H1 (cell line): ENCODE data around the gene DCN. TPM values are rescaled to one million over a fixed set of nuclear protein-coding genes. Genes with fewer than 3 reads are reported as not detected.

Experiments used
- CTCF ChIA-PET: fragments of 300-600 bp; sonication (Branson Sonifier 250); formaldehyde crosslinking; loops from one replicate; lab custom pipeline; 2021; ENCODE audit not compliant: partially characterized antibody; lab: Charles Lee
- POLR2A ChIA-PET: fragments of 300-600 bp; sonication (Branson Sonifier 250); formaldehyde crosslinking; loops from one replicate; lab custom pipeline; 2021; ENCODE audit warnings: inconsistent platforms; ENCODE audit not compliant: partially characterized antibody; lab: Charles Lee
- DNase-seq, 2 experiments: peaks; one replicate each; pipeline versions ENCODE4 v3.0.0 to v3.0.0-alpha.2; 2010 to 2022; ENCODE audit warnings: low spot score in 2 of 2, low read depth in 1 of 2, mixed read lengths in 1 of 2
- FAIRE-seq: peaks from 2 replicates; lab custom pipeline; 2011; peaks lifted over from hg19 to GRCh38; lab: Jason Lieb, UNC
- H2AFZ ChIP-seq: 2 replicates; pipeline ENCODE4 v1.8.1; 2012; ENCODE audit warnings: low read length, inconsistent platforms
- H2AK5ac ChIP-seq: 2 replicates; pipeline ENCODE4 v1.6.1; 2013; ENCODE audit warnings: low read depth, low read length
- H2BK120ac ChIP-seq: replicated peaks from 2 replicates; pipeline ENCODE3; 2013; ENCODE audit warnings: low read depth, low read length, inconsistent platforms
- H2BK12ac ChIP-seq: 2 replicates; pipeline ENCODE4 v1.6.1; 2013; ENCODE audit warnings: low read depth, low read length
- H2BK15ac ChIP-seq: 2 replicates; pipeline ENCODE4 v1.6.1; 2013; ENCODE audit warnings: low read length
- H2BK20ac ChIP-seq: 2 replicates; pipeline ENCODE4 v1.6.1; 2013; ENCODE audit warnings: low read length
- H2BK5ac ChIP-seq: 2 replicates; pipeline ENCODE4 v1.6.1; 2013; ENCODE audit warnings: low read depth, low read length
- H3K14ac ChIP-seq: 2 replicates; pipeline ENCODE4 v1.6.1; 2013; ENCODE audit warnings: inconsistent platforms; ENCODE audit not compliant: insufficient read length
- H3K18ac ChIP-seq: 2 replicates; pipeline ENCODE4 v1.6.1; 2013; ENCODE audit warnings: low read length; ENCODE audit errors: extremely low read depth
- H3K23ac ChIP-seq: 2 replicates; pipeline ENCODE4 v1.6.1; 2013; ENCODE audit warnings: inconsistent platforms; ENCODE audit not compliant: insufficient read length
- H3K23me2 ChIP-seq: 2 replicates; pipeline ENCODE4 v1.6.1; 2013; ENCODE audit warnings: low read depth, low read length
- H3K27ac ChIP-seq: 2 replicates; pipeline ENCODE4 v1.6.1; 2011; ENCODE audit warnings: low read depth, low read length, inconsistent platforms
- H3K27me3 ChIP-seq, 4 experiments: replicated peaks in 1 of 4; 1 replicate in 1 of 4; 2 replicates in 3 of 4; pipeline versions ENCODE4 v1.6.1 to v1.8.1; 2011 to 2013; ENCODE audit warnings: low read length in 3 of 4, mild to moderate bottlenecking in 3 of 4, inconsistent platforms in 2 of 4, mixed read lengths in 2 of 4, moderate library complexity in 1 of 4; ENCODE audit not compliant: control insufficient read depth in 3 of 4, insufficient read depth in 3 of 4; ENCODE audit errors: extremely low read depth in 1 of 4
- H3K36me3 ChIP-seq, 4 experiments: 2 replicates each; pipeline versions ENCODE4 v1.6.1 to v1.8.1; 2011 to 2013; ENCODE audit warnings: mild to moderate bottlenecking in 4 of 4, low read length in 3 of 4, moderate library complexity in 2 of 4, control low read depth in 1 of 4, inconsistent platforms in 1 of 4; ENCODE audit not compliant: insufficient read depth in 4 of 4, control insufficient read depth in 2 of 4
- H3K4ac ChIP-seq: replicated peaks from 2 replicates; pipeline ENCODE3; 2013; ENCODE audit warnings: low read length, low read depth, mixed read lengths, inconsistent platforms; ENCODE audit not compliant: insufficient read length
- H3K4me1 ChIP-seq, 4 experiments: replicated peaks in 1 of 4; 1 replicate in 1 of 4; 2 replicates in 3 of 4; pipeline versions ENCODE4 v1.6.1 to v1.8.1; 2011 to 2013; ENCODE audit warnings: low read length in 3 of 4, inconsistent platforms in 2 of 4, mixed read lengths in 1 of 4; ENCODE audit not compliant: insufficient read depth in 4 of 4, control insufficient read depth in 3 of 4
- H3K4me2 ChIP-seq, 2 experiments: 2 replicates each; pipeline versions ENCODE4 v1.6.1 to v1.8.1; 2011 to 2013; ENCODE audit warnings: low read depth in 2 of 2, low read length in 2 of 2, control low read depth in 1 of 2, inconsistent platforms in 1 of 2, mild to moderate bottlenecking in 1 of 2; ENCODE audit not compliant: insufficient read depth in 1 of 2
- H3K4me3 ChIP-seq, 4 experiments: fragments of 200-600, 300-600 bp in 1 of 4; sonication (generic), shearing (Covaris generic), sonication (Bioruptor Twin) in 1 of 4; 2 replicates each; pipeline versions ENCODE4 v1.5.1 to v1.8.1; 2011 to 2016; ENCODE audit warnings: low read length in 4 of 4, low read depth in 3 of 4, control low read depth in 2 of 4, inconsistent platforms in 2 of 4, mild to moderate bottlenecking in 2 of 4, mixed read lengths in 1 of 4, moderate library complexity in 1 of 4; ENCODE audit not compliant: insufficient read depth in 2 of 4; ENCODE audit errors: extremely low read depth in 1 of 4
- H3K56ac ChIP-seq: replicated peaks from 2 replicates; pipeline ENCODE3; 2013; ENCODE audit warnings: low read depth, mild to moderate bottlenecking, mixed read lengths, low read length, inconsistent platforms; ENCODE audit not compliant: insufficient read length
- H3K79me1 ChIP-seq: 2 replicates; pipeline ENCODE4 v1.6.1; 2013; ENCODE audit warnings: low read depth, low read length, control low read depth
- H3K79me2 ChIP-seq, 2 experiments: 2 replicates each; pipeline versions ENCODE4 v1.6.1 to v1.8.1; 2012 to 2013; ENCODE audit warnings: low read length in 2 of 2, mild to moderate bottlenecking in 2 of 2, inconsistent platforms in 1 of 2; ENCODE audit not compliant: insufficient read depth in 2 of 2, control insufficient read depth in 1 of 2
- H3K9ac ChIP-seq, 4 experiments: replicated peaks in 1 of 4; 1 replicate in 1 of 4; 2 replicates in 3 of 4; pipeline versions ENCODE4 v1.6.1 to v1.8.1; 2011 to 2013; ENCODE audit warnings: low read depth in 3 of 4, low read length in 3 of 4, control low read depth in 2 of 4, mild to moderate bottlenecking in 2 of 4, moderate library complexity in 2 of 4, inconsistent platforms in 1 of 4; ENCODE audit errors: extremely low read depth in 1 of 4
- H3K9me3 ChIP-seq, 2 experiments: 2 replicates each; pipeline versions ENCODE4 v1.6.1 to v1.8.1; 2012 to 2013; ENCODE audit warnings: mild to moderate bottlenecking in 2 of 2, moderate library complexity in 2 of 2, control low read depth in 1 of 2, inconsistent platforms in 1 of 2, low read depth in 1 of 2, low read length in 1 of 2, mixed read lengths in 1 of 2; ENCODE audit not compliant: insufficient read depth in 2 of 2
- H4K20me1 ChIP-seq, 2 experiments: replicated peaks in 1 of 2; 2 replicates each; pipeline versions ENCODE3 to v1.8.1; 2011 to 2013; ENCODE audit warnings: inconsistent platforms in 2 of 2, low read length in 2 of 2, mild to moderate bottlenecking in 1 of 2; ENCODE audit not compliant: insufficient read depth in 2 of 2, control insufficient read depth in 1 of 2
- H4K5ac ChIP-seq: 2 replicates; pipeline ENCODE4 v1.6.1; 2013; ENCODE audit warnings: low read length, low read depth, mixed read lengths, inconsistent platforms; ENCODE audit not compliant: insufficient read length
- H4K8ac ChIP-seq: 2 replicates; pipeline ENCODE4 v1.8.0; 2013; ENCODE audit warnings: mild to moderate bottlenecking, moderate library complexity, low read length, inconsistent platforms; ENCODE audit not compliant: insufficient read depth; ENCODE audit errors: extremely low read depth
- H4K91ac ChIP-seq: replicated peaks from 2 replicates; pipeline ENCODE3; 2013; ENCODE audit warnings: low read length, mixed read lengths, inconsistent platforms; ENCODE audit not compliant: insufficient read length
- ATF2 ChIP-seq: IDR thresholded peaks from 2 replicates; pipeline ENCODE4 v1.6.1; 2012; ENCODE audit warnings: low read length, inconsistent platforms
- ATF3 ChIP-seq: IDR thresholded peaks from 2 replicates; pipeline ENCODE4 v1.6.1; 2011; ENCODE audit warnings: low read depth, mild to moderate bottlenecking, low read length; ENCODE audit not compliant: insufficient read depth
- CBX5 ChIP-seq: fragments of 300-800, 300-1000 bp; sonication (generic); IDR thresholded peaks from 2 replicates; pipeline ENCODE4 v1.7.1; 2016; ENCODE audit warnings: antibody characterized with exemption, low read length, low read depth
- CBX8 ChIP-seq: fragments of 300-800, 300-1000 bp; sonication (generic); IDR thresholded peaks from 2 replicates; pipeline ENCODE4 v1.7.1; 2016; ENCODE audit warnings: low read depth, low read length, borderline replicate concordance
- CEBPB ChIP-seq: IDR thresholded peaks from 2 replicates; pipeline ENCODE4 v1.6.1; 2012; ENCODE audit warnings: low read depth, low read length
- EZH2 ChIP-seq: fragments of 200-600 bp; sonication (generic); IDR thresholded peaks from 2 replicates; pipeline ENCODE4 v1.7.1; 2012; ENCODE audit warnings: low read depth, mild to moderate bottlenecking, moderate library complexity, low read length, inconsistent platforms; ENCODE audit not compliant: severe bottlenecking
- JUN ChIP-seq: IDR thresholded peaks from 2 replicates; pipeline ENCODE4 v1.6.1; 2011; ENCODE audit warnings: low read depth, mild to moderate bottlenecking, improper control_type of control experiment, low read length
- NRF1 ChIP-seq: IDR thresholded peaks from 2 replicates; pipeline ENCODE4 v1.6.1; 2011; ENCODE audit warnings: mild to moderate bottlenecking, low read depth, low read length, improper control_type of control experiment
- POLR2A ChIP-seq, 2 experiments: IDR thresholded peaks; 1 replicate in 1 of 2; 2 replicates in 1 of 2; pipeline ENCODE4 v1.6.1; 2011; ENCODE audit warnings: low read depth in 2 of 2, low read length in 2 of 2, mild to moderate bottlenecking in 2 of 2; ENCODE audit errors: control extremely low read depth in 1 of 2
- YY1 ChIP-seq: IDR thresholded peaks from 2 replicates; pipeline ENCODE4 v1.6.1; 2011; ENCODE audit warnings: low read depth, mild to moderate bottlenecking, low read length
- WGBS, 2 experiments: shearing (Covaris generic) in 1 of 2; methylation state at CpG; one replicate each; pipeline versions ENCODE4 v1.1.6 to v1.1.7; 2013 to 2015; ENCODE audit warnings: low lambda C conversion rate in 2 of 2, mixed read lengths in 2 of 2, inconsistent platforms in 1 of 2, low coverage in 1 of 2, missing lambda C conversion rate in 1 of 2; ENCODE audit not compliant: insufficient replicate concordance in 2 of 2, insufficient coverage in 1 of 2, insufficient read length in 1 of 2; ENCODE audit errors: extremely low coverage in 1 of 2, missing lambda C conversion rate in 1 of 2; 5-methylcytosine and 5-hydroxymethylcytosine counted together
- polyA plus RNA-seq, 7 experiments: library from polyadenylated mRNA; depleted of rRNA in 3 of 7; stranded (reverse) in 5 of 7; unstranded in 2 of 7; fragments of >200 nt in 5 of 7; fragments of 200-250 nt in 2 of 7; gene quantifications; 1 replicate in 5 of 7; 2 replicates in 1 of 7; 4 replicates in 1 of 7; pipeline versions ENCODE4 v1.2.1 to v1.2.3, GENCODE V29; 2011 to 2013; ENCODE audit warnings: missing spikeins in 2 of 7, mixed read lengths in 2 of 7
- total RNA-seq: library from RNA; stranded (reverse); fragmentation: NEBNext Ultra II Directional; extraction: Animal tissue kit (Norgen Biotek cat#: 25700); gene quantifications from 2 replicates; pipeline ENCODE4 v1.2.1, GENCODE V29; 2021

DCN gene
- total and polyA plus RNA-seq, 2 of the 8 experiments (the other 6 are each of a cell fraction or from before 2014, with no cell fraction given), result not detected

- Histone ChIP-seq H3K4me1 (no peaks in the 10 kb centered on the region), H4K91ac (no peak overlapping the region), H3K9ac (no peak overlapping the region), H4K8ac (no peak overlapping the region; the same call in 1 of the 2 replicates), H3K27ac (no peak overlapping the region), H3K18ac (no peak overlapping the region), H3K27me3 (no peaks in the 10 kb centered on the region), H3K56ac (no peak overlapping the region), H3K4me3 (no peak overlapping the region), H3K4ac (no peak overlapping the region), H2BK20ac (no peak overlapping the region), H3K79me1 (no peaks in the 10 kb centered on the region), H3K14ac (no peak overlapping the region), H3K4me2 (no peak overlapping the region), H2BK5ac (no peak overlapping the region), H2BK15ac (no peak overlapping the region), H4K5ac (no peak overlapping the region), H3K23ac (no peak overlapping the region), H2BK12ac (no peak overlapping the region), H4K20me1 (no peaks in the 10 kb centered on the region), H3K9me3 (peaks cover 0 to 7% of the 10 kb centered on the region in 2 experiments; a peak in 1 of 4 replicates), H3K79me2 (no peaks in the 10 kb centered on the region), H2AK5ac (no peak overlapping the region), H2AFZ (no peak overlapping the region; the same call in none of the 2 replicates), H3K36me3 (no peaks in the 10 kb centered on the region), H2BK120ac (no peak overlapping the region), H3K23me2 (no peaks in the 10 kb centered on the region)
- POLR2A ChIA-PET, result interaction anchor here (1.1 kb wide), 1 partner anchor 9 kb away, joined by 3 read pairs; no protein-coding TSS in a partner anchor
- CTCF ChIA-PET, result interaction anchor here (0.6 to 1.8 kb wide), 5 partner anchors 14 to 79 kb away, joined by 3 to 7 read pairs (median 4); no protein-coding TSS in a partner anchor
- DNase-seq (no peak), FAIRE-seq (no peak)
- 77% methylated on average over 6 of the region's 6 CpGs; no CpG with 5 or more reads in 1 of the 2 experiments for WGBS, 2 experiments
- no peak for TF ChIP-seq NRF1
- TF ChIP-seq EZH2, result no peak
- TF ChIP-seq ATF3, result no peak
- no peak for TF ChIP-seq POLR2A (IDR thresholded peaks at IDR 0.05; ENCODE audit: control extremely low read depth in 1 of 2, low read depth in 2 of 2, low read length in 2 of 2)
- TF ChIP-seq ATF2, result no peak
- TF ChIP-seq YY1, result no peak
- TF ChIP-seq CEBPB, result no peak
- TF ChIP-seq JUN, result no peak
- TF ChIP-seq CBX8, result no peak
- no peak for TF ChIP-seq CBX5
Observed at GRCh38 chr12:91091916-91092715, 90.5 kb downstream of the DCN start.
